ENCODE results near the gene AFG1L.

DNA sequence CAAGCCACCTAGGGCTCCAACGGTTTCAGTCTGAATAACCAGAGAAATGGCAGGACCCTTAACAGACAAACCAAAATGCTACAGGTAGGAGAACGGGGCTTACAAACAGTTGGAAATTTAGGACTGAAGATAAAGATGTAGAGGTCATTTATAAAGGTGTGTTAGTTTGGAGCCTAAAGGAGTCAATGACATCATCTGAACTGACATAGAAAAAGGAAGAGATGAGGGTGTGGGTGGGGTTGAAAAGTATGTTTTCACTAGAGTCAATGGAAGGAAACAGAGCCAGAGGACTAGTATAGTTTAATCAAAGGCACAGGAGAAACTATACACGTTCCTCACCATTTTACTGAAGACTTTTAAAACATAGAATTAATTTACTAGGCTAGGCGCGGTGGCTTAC is 194.8 kb downstream of the AFG1L start:
- no peak for TF ChIP-seq EZH2 (IDR thresholded peaks at IDR 0.05; ENCODE audit: borderline replicate concordance)
- TF ChIP-seq, protein P1, sequence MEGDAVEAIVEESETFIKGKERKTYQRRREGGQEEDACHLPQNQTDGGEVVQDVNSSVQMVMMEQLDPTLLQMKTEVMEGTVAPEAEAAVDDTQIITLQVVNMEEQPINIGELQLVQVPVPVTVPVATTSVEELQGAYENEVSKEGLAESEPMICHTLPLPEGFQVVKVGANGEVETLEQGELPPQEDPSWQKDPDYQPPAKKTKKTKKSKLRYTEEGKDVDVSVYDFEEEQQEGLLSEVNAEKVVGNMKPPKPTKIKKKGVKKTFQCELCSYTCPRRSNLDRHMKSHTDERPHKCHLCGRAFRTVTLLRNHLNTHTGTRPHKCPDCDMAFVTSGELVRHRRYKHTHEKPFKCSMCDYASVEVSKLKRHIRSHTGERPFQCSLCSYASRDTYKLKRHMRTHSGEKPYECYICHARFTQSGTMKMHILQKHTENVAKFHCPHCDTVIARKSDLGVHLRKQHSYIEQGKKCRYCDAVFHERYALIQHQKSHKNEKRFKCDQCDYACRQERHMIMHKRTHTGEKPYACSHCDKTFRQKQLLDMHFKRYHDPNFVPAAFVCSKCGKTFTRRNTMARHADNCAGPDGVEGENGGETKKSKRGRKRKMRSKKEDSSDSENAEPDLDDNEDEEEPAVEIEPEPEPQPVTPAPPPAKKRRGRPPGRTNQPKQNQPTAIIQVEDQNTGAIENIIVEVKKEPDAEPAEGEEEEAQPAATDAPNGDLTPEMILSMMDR (IDR thresholded peaks at IDR 0.05; ENCODE audit: poor library complexity) = no peak
